ENCODE results near the gene DTNB.

The DTNB gene

GRCh38 chr2:25697559-25698341 lies 24.4 kb upstream of the DTNB start:
- peaks cover 2% of the 10 kb centered on the region for H3K27me3 Mint-ChIP-seq
- no peak for DNase-seq

GRCh38 chr2:25692737-25693445 lies 19.5 kb upstream of the DTNB start:
- H3K36me3 Mint-ChIP-seq (ENCODE audit: low read depth) = no peaks in the 10 kb centered on the region
- no peaks in the 10 kb centered on the region for H3K9me3 Mint-ChIP-seq
- no peaks in the 10 kb centered on the region for H3K4me1 Mint-ChIP-seq
- H3K27me3 Mint-ChIP-seq = peaks cover 2% of the 10 kb centered on the region
- DNase-seq = no peak
- ATAC-seq = no peak
- H3K4me3 Mint-ChIP-seq = no peak overlapping the region
- no peak overlapping the region for H3K27ac Mint-ChIP-seq

More at GRCh38 chr2:25697559-25698341, 24.4 kb upstream of the DTNB start:
- Mint-ChIP-seq H3K36me3 (ENCODE audit: low read depth) (no peaks in the 10 kb centered on the region), H3K27ac (no peak overlapping the region), H3K4me1 (no peaks in the 10 kb centered on the region), H3K9me3 (no peaks in the 10 kb centered on the region), H3K4me3 (no peak overlapping the region)
- no peak for ATAC-seq

GRCh38 chr2:25692143-25692542 lies 18.8 kb upstream of the DTNB start:
- H3K4me1 Mint-ChIP-seq = no peaks in the 10 kb centered on the region
- ATAC-seq (no peak), DNase-seq (no peak)
- no peaks in the 10 kb centered on the region for H3K9me3 Mint-ChIP-seq
- no peak overlapping the region for H3K4me3 Mint-ChIP-seq
- no peak overlapping the region for H3K27ac Mint-ChIP-seq
- no peaks in the 10 kb centered on the region for H3K36me3 Mint-ChIP-seq (ENCODE audit: low read depth)
- H3K27me3 Mint-ChIP-seq = peaks cover 2% of the 10 kb centered on the region

- no peak for ATAC-seq
- H3K9me3 Mint-ChIP-seq = no peaks in the 10 kb centered on the region
- no peaks in the 10 kb centered on the region for H3K27me3 Mint-ChIP-seq
- H3K27ac Mint-ChIP-seq = no peak overlapping the region
- no peak for DNase-seq
- no peaks in the 10 kb centered on the region for H3K4me1 Mint-ChIP-seq
- H3K4me3 Mint-ChIP-seq = no peak overlapping the region
- H3K36me3 Mint-ChIP-seq (ENCODE audit: low read depth) = no peaks in the 10 kb centered on the region
Measured at GRCh38 chr2:25690058-25690457, 16.7 kb upstream of the DTNB start.

GRCh38 chr2:25688236-25688635 lies 14.9 kb upstream of the DTNB start:
- Mint-ChIP-seq H3K27me3 (no peaks in the 10 kb centered on the region), H3K4me1 (no peaks in the 10 kb centered on the region)

GRCh38 chr2:25685741-25686140 lies 12.4 kb upstream of the DTNB start:
- DNase-seq = no peak
- Mint-ChIP-seq H3K36me3 (ENCODE audit: low read depth) (no peaks in the 10 kb centered on the region), H3K4me1 (no peaks in the 10 kb centered on the region), H3K27ac (no peak overlapping the region), H3K4me3 (no peak overlapping the region), H3K27me3 (no peaks in the 10 kb centered on the region), H3K9me3 (no peaks in the 10 kb centered on the region)
- ATAC-seq = no peak

More at GRCh38 chr2:25688236-25688635, 14.9 kb upstream of the DTNB start:
- H3K27ac Mint-ChIP-seq = no peak overlapping the region
- no peak for DNase-seq
- H3K36me3 Mint-ChIP-seq (ENCODE audit: low read depth) = no peaks in the 10 kb centered on the region
- H3K9me3 Mint-ChIP-seq = no peaks in the 10 kb centered on the region
- no peak for ATAC-seq
- H3K4me3 Mint-ChIP-seq = no peak overlapping the region

GRCh38 chr2:25684577-25685473 lies 11.4 kb upstream of the DTNB start:
- H3K36me3 Mint-ChIP-seq (ENCODE audit: low read depth) = no peaks in the 10 kb centered on the region

GRCh38 chr2:25682082-25682481 lies 8.7 kb upstream of the DTNB start:
- Mint-ChIP-seq H3K27me3 (peaks cover 2% of the 10 kb centered on the region), H3K4me1 (no peaks in the 10 kb centered on the region), H3K4me3 (no peak overlapping the region), H3K9me3 (no peaks in the 10 kb centered on the region), H3K36me3 (ENCODE audit: low read depth) (no peaks in the 10 kb centered on the region), H3K27ac (no peak overlapping the region)
- ATAC-seq (no peak), DNase-seq (no peak)

More at GRCh38 chr2:25684577-25685473, 11.4 kb upstream of the DTNB start:
- no peak for DNase-seq
- H3K4me1 Mint-ChIP-seq = no peaks in the 10 kb centered on the region
- H3K4me3 Mint-ChIP-seq = no peak overlapping the region
- no peaks in the 10 kb centered on the region for H3K9me3 Mint-ChIP-seq
- no peak overlapping the region for H3K27ac Mint-ChIP-seq
- ATAC-seq = no peak
- peaks cover 2% of the 10 kb centered on the region for H3K27me3 Mint-ChIP-seq

- ATAC-seq (no peak), DNase-seq (no peak)
- H3K4me1 Mint-ChIP-seq = peaks cover 8% of the 10 kb centered on the region
- no peaks in the 10 kb centered on the region for H3K9me3 Mint-ChIP-seq
- H3K36me3 Mint-ChIP-seq (ENCODE audit: low read depth) = no peaks in the 10 kb centered on the region
- peaks cover 4% of the 10 kb centered on the region for H3K27me3 Mint-ChIP-seq
- no peak overlapping the region for H3K27ac Mint-ChIP-seq
- no peak overlapping the region for H3K4me3 Mint-ChIP-seq
Measured at GRCh38 chr2:25677877-25678276, 4.5 kb upstream of the DTNB start.

- Mint-ChIP-seq H3K36me3 (ENCODE audit: low read depth) (no peaks in the 10 kb centered on the region), H3K4me1 (peaks cover 26% of the 10 kb centered on the region), H3K9me3 (no peaks in the 10 kb centered on the region), H3K27me3 (peaks cover 2% of the 10 kb centered on the region), H3K4me3 (peak overlapping the region; percentile 73), H3K27ac (peak overlapping the region; percentile 48)
- ATAC-seq (no peak), DNase-seq (no peak)
Measured at GRCh38 chr2:25674077-25674362, 643 bp upstream of the DTNB start.

- ATAC-seq = peak; percentile 79
Measured at GRCh38 chr2:25672494-25673299, 680 bp downstream of the DTNB start.

GRCh38 chr2:25671622-25672021 lies 1.8 kb downstream of the DTNB start:
- Mint-ChIP-seq H3K27ac (peak overlapping the region; percentile 21), H3K4me1 (peaks cover 29% of the 10 kb centered on the region), H3K4me3 (peak overlapping the region; percentile 83), H3K9me3 (no peaks in the 10 kb centered on the region), H3K27me3 (peaks cover 2% of the 10 kb centered on the region), H3K36me3 (ENCODE audit: low read depth) (no peaks in the 10 kb centered on the region)
- ATAC-seq (no peak), DNase-seq (no peak)

More at GRCh38 chr2:25672494-25673299, 680 bp downstream of the DTNB start:
- H3K27me3 Mint-ChIP-seq = peaks cover 2% of the 10 kb centered on the region
- H3K4me1 Mint-ChIP-seq = peaks cover 29% of the 10 kb centered on the region
- peak overlapping the region; percentile 17 for H3K27ac Mint-ChIP-seq
- peak overlapping the region; percentile 83 for H3K4me3 Mint-ChIP-seq
- H3K36me3 Mint-ChIP-seq (ENCODE audit: low read depth) = no peaks in the 10 kb centered on the region
- DNase-seq = peak; percentile 69
- H3K9me3 Mint-ChIP-seq = no peaks in the 10 kb centered on the region

- H3K36me3 Mint-ChIP-seq (ENCODE audit: low read depth) = no peaks in the 10 kb centered on the region
- H3K9me3 Mint-ChIP-seq = no peaks in the 10 kb centered on the region
- H3K27me3 Mint-ChIP-seq = no peaks in the 10 kb centered on the region
- H3K27ac Mint-ChIP-seq = no peak overlapping the region
- no peak for DNase-seq
- H3K4me1 Mint-ChIP-seq = peaks cover 31% of the 10 kb centered on the region
- no peak for ATAC-seq
- no peak overlapping the region for H3K4me3 Mint-ChIP-seq
Measured at GRCh38 chr2:25669520-25669919, 3.9 kb downstream of the DTNB start.

- DNase-seq (no peak), ATAC-seq (no peak)
- Mint-ChIP-seq H3K27ac (no peak overlapping the region), H3K36me3 (ENCODE audit: low read depth) (no peaks in the 10 kb centered on the region), H3K27me3 (no peaks in the 10 kb centered on the region), H3K4me3 (no peak overlapping the region), H3K4me1 (peaks cover 19% of the 10 kb centered on the region), H3K9me3 (no peaks in the 10 kb centered on the region)
Measured at GRCh38 chr2:25666218-25666617, 7.2 kb downstream of the DTNB start.

Data from activated naive CD8-positive, alpha-beta T cell treated with anti-CD3 and anti-CD28 coated beads, Interleukin-2, amount 50 U/mL, for 24 hours (primary cell).